Measurements from ENCODE around the gene SDC1.
"Not testable (repeated sequence)": the region's sequence is repeated elsewhere in the genome, so short reads cannot be mapped to it uniquely, and the experiment has no call there.

The SDC1 gene

GRCh38 chr2:20242727-20243377, 17.9 kb upstream of the SDC1 start:
- Histone ChIP-seq H3K27me3 (ENCODE audit: insufficient read depth, poor library complexity, severe bottlenecking) (no peaks in the 10 kb centered on the region), H3K9me3 (ENCODE audit: severe bottlenecking) (no peaks in the 10 kb centered on the region), H3K36me3 (ENCODE audit: low read depth) (no peaks in the 10 kb centered on the region), H3K4me3 (ENCODE audit: severe bottlenecking) (no peak overlapping the region), H3K27ac (ENCODE audit: poor library complexity, severe bottlenecking) (no peak overlapping the region), H3K4me1 (ENCODE audit: insufficient read depth, poor library complexity, severe bottlenecking) (no peaks in the 10 kb centered on the region)
- TF ChIP-seq CTCF (IDR thresholded peaks at IDR 0.05; ENCODE audit: poor library complexity, severe bottlenecking), result no peak
- DNase-seq (ENCODE audit: low spot score), result no peak
- peak; percentile 35 for ATAC-seq (ENCODE audit: low read depth)

GRCh38 chr2:20241973-20242726, 17.2 kb upstream of the SDC1 start:
- peak; percentile 33 for TF ChIP-seq CTCF (IDR thresholded peaks at IDR 0.05; ENCODE audit: poor library complexity, severe bottlenecking)
- no peak for DNase-seq (ENCODE audit: low spot score)
- H3K4me3 ChIP-seq (ENCODE audit: severe bottlenecking), result no peak overlapping the region
- H3K27me3 ChIP-seq (ENCODE audit: insufficient read depth, poor library complexity, severe bottlenecking), result no peaks in the 10 kb centered on the region
- H3K4me1 ChIP-seq (ENCODE audit: insufficient read depth, poor library complexity, severe bottlenecking), result peaks cover 2% of the 10 kb centered on the region
- ATAC-seq (ENCODE audit: low read depth), result no peak
- H3K27ac ChIP-seq (ENCODE audit: poor library complexity, severe bottlenecking), result no peak overlapping the region
- H3K36me3 ChIP-seq (ENCODE audit: low read depth), result no peaks in the 10 kb centered on the region
- H3K9me3 ChIP-seq (ENCODE audit: severe bottlenecking), result no peaks in the 10 kb centered on the region

- H3K4me3 ChIP-seq (ENCODE audit: severe bottlenecking); H3K9me3 ChIP-seq (ENCODE audit: severe bottlenecking); H3K36me3 ChIP-seq (ENCODE audit: low read depth); H3K27ac ChIP-seq (ENCODE audit: poor library complexity, severe bottlenecking); H3K27me3 ChIP-seq (ENCODE audit: insufficient read depth, poor library complexity, severe bottlenecking); DNase-seq (ENCODE audit: low spot score); ATAC-seq (ENCODE audit: low read depth): not testable (repeated sequence)
- peaks cover 19% of the 10 kb centered on the region for H3K4me1 ChIP-seq (ENCODE audit: insufficient read depth, poor library complexity, severe bottlenecking)
Measured at GRCh38 chr2:20240291-20240690, 15.4 kb upstream of the SDC1 start.

GRCh38 chr2:20236496-20236895, 11.6 kb upstream of the SDC1 start:
- H3K9me3 ChIP-seq (ENCODE audit: severe bottlenecking), result no peaks in the 10 kb centered on the region
- H3K27me3 ChIP-seq (ENCODE audit: insufficient read depth, poor library complexity, severe bottlenecking), result no peaks in the 10 kb centered on the region
- no peak for DNase-seq (ENCODE audit: low spot score)
- H3K4me1 ChIP-seq (ENCODE audit: insufficient read depth, poor library complexity, severe bottlenecking), result peaks cover 43% of the 10 kb centered on the region
- TF ChIP-seq CTCF (IDR thresholded peaks at IDR 0.05; ENCODE audit: poor library complexity, severe bottlenecking), result no peak
- peak; percentile 8 for ATAC-seq (ENCODE audit: low read depth)
- H3K36me3 ChIP-seq (ENCODE audit: low read depth), result no peaks in the 10 kb centered on the region
- peak overlapping the region; percentile 99 for H3K27ac ChIP-seq (ENCODE audit: poor library complexity, severe bottlenecking)
- no peak overlapping the region for H3K4me3 ChIP-seq (ENCODE audit: severe bottlenecking)

GRCh38 chr2:20235655-20236305, 10.8 kb upstream of the SDC1 start:
- ATAC-seq (ENCODE audit: low read depth), result peak; percentile 66
- Histone ChIP-seq H3K27ac (ENCODE audit: poor library complexity, severe bottlenecking) (peak overlapping the region; percentile 99), H3K4me1 (ENCODE audit: insufficient read depth, poor library complexity, severe bottlenecking) (peaks cover 49% of the 10 kb centered on the region), H3K4me3 (ENCODE audit: severe bottlenecking) (no peak overlapping the region), H3K9me3 (ENCODE audit: severe bottlenecking) (no peaks in the 10 kb centered on the region), H3K36me3 (ENCODE audit: low read depth) (no peaks in the 10 kb centered on the region), H3K27me3 (ENCODE audit: insufficient read depth, poor library complexity, severe bottlenecking) (no peaks in the 10 kb centered on the region)
- peak; percentile 14 for TF ChIP-seq CTCF (IDR thresholded peaks at IDR 0.05; ENCODE audit: poor library complexity, severe bottlenecking)
- peak; percentile 97 for DNase-seq (ENCODE audit: low spot score)

GRCh38 chr2:20234597-20234996, 9.7 kb upstream of the SDC1 start:
- H3K4me3 ChIP-seq (ENCODE audit: severe bottlenecking); ATAC-seq (ENCODE audit: low read depth); H3K9me3 ChIP-seq (ENCODE audit: severe bottlenecking); H3K27me3 ChIP-seq (ENCODE audit: insufficient read depth, poor library complexity, severe bottlenecking); H3K36me3 ChIP-seq (ENCODE audit: low read depth); DNase-seq (ENCODE audit: low spot score): not testable (repeated sequence)
- Histone ChIP-seq H3K27ac (ENCODE audit: poor library complexity, severe bottlenecking) (peak overlapping the region; percentile 99), H3K4me1 (ENCODE audit: insufficient read depth, poor library complexity, severe bottlenecking) (peaks cover 52% of the 10 kb centered on the region)
